Measurements from ENCODE around the gene CEPT1. TPM values are rescaled to one million over a fixed set of nuclear protein-coding genes. Genes with fewer than 3 reads are reported as not detected.

The CEPT1 gene
- total and polyA plus RNA-seq, 9 of the 15 experiments (the other 6 are each of a cell fraction or from before 2014, with no cell fraction given) = 24.4 to 72.6 (median 42.4) TPM

DNA sequence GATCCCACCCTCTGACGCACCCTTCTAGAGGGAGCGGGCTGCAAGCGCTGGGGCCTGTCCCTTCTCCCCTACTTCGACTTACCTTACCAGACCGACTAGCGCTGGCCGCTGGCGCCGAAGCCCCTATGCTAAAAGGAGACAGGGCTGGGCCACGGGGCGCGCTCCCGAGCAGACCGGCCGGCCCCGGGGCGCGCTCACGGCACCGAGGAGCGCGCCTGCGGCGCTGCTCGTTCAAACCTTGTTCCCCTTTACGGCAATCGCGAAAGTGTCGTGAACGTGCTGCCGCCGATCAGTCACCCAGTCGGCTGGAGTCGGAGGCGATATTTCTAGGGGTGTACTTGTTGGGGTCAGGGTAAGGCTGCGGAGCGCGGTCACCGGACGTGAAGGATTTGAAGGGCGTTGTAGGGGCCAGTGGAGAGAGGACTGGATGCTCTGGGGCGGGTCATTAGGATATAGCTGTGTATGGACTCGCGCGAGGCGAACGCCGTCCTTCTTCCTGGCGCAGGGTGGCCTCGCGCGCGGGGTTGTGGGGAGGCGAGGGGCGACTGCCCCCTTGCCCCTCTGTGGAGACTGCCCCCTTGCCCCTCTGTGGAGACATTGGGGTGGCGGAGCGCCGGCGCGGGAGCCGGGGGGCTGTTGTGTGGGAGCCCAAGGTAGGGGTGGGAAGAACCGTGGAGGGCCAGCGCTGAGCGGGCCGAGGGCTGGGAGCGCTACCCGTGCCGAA is at the start of gene CEPT1, which contains the start of gene DRAM2 (continued):
- TF ChIP-seq, protein P1, sequence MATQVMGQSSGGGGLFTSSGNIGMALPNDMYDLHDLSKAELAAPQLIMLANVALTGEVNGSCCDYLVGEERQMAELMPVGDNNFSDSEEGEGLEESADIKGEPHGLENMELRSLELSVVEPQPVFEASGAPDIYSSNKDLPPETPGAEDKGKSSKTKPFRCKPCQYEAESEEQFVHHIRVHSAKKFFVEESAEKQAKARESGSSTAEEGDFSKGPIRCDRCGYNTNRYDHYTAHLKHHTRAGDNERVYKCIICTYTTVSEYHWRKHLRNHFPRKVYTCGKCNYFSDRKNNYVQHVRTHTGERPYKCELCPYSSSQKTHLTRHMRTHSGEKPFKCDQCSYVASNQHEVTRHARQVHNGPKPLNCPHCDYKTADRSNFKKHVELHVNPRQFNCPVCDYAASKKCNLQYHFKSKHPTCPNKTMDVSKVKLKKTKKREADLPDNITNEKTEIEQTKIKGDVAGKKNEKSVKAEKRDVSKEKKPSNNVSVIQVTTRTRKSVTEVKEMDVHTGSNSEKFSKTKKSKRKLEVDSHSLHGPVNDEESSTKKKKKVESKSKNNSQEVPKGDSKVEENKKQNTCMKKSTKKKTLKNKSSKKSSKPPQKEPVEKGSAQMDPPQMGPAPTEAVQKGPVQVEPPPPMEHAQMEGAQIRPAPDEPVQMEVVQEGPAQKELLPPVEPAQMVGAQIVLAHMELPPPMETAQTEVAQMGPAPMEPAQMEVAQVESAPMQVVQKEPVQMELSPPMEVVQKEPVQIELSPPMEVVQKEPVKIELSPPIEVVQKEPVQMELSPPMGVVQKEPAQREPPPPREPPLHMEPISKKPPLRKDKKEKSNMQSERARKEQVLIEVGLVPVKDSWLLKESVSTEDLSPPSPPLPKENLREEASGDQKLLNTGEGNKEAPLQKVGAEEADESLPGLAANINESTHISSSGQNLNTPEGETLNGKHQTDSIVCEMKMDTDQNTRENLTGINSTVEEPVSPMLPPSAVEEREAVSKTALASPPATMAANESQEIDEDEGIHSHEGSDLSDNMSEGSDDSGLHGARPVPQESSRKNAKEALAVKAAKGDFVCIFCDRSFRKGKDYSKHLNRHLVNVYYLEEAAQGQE (IDR thresholded peaks at IDR 0.05; ENCODE audit: borderline replicate concordance) = no peak
- TF ChIP-seq, protein P1 (CRISPR knock-in tag; IDR thresholded peaks at IDR 0.05; ENCODE audit: low read depth) = peak; percentile 75; the same call in 1 of the 2 replicates
- 0 out of 4 replicates have a peak, but pooled peaks of 1 of the 2 experiments have one; percentile 54 for TF ChIP-seq ZMIZ1 (IDR thresholded peaks at IDR 0.05; ENCODE audit: low read depth in 2 of 2, low read length in 2 of 2)
- TF ChIP-seq, protein P2, sequence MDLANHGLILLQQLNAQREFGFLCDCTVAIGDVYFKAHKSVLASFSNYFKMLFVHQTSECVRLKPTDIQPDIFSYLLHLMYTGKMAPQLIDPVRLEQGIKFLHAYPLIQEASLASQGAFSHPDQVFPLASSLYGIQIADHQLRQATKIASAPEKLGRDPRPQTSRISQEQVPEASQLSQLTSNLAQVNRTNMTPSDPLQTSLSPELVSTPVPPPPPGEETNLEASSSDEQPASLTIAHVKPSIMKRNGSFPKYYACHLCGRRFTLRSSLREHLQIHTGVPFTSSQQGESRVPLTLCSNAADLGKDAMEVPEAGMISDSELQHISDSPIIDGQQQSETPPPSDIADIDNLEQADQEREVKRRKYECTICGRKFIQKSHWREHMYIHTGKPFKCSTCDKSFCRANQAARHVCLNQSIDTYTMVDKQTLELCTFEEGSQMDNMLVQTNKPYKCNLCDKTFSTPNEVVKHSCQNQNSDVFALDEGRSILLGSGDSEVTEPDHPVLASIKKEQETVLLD (IDR thresholded peaks at IDR 0.05) = peak; percentile 70
- no peak for TF ChIP-seq RAD51 (IDR thresholded peaks at IDR 0.05; ENCODE audit: borderline replicate concordance, low read depth)
- TF ChIP-seq, protein P3, sequence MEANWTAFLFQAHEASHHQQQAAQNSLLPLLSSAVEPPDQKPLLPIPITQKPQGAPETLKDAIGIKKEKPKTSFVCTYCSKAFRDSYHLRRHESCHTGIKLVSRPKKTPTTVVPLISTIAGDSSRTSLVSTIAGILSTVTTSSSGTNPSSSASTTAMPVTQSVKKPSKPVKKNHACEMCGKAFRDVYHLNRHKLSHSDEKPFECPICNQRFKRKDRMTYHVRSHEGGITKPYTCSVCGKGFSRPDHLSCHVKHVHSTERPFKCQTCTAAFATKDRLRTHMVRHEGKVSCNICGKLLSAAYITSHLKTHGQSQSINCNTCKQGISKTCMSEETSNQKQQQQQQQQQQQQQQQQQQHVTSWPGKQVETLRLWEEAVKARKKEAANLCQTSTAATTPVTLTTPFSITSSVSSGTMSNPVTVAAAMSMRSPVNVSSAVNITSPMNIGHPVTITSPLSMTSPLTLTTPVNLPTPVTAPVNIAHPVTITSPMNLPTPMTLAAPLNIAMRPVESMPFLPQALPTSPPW (CRISPR knock-in tag; IDR thresholded peaks at IDR 0.05) = peak; percentile 36
- TF ChIP-seq, protein P4, sequence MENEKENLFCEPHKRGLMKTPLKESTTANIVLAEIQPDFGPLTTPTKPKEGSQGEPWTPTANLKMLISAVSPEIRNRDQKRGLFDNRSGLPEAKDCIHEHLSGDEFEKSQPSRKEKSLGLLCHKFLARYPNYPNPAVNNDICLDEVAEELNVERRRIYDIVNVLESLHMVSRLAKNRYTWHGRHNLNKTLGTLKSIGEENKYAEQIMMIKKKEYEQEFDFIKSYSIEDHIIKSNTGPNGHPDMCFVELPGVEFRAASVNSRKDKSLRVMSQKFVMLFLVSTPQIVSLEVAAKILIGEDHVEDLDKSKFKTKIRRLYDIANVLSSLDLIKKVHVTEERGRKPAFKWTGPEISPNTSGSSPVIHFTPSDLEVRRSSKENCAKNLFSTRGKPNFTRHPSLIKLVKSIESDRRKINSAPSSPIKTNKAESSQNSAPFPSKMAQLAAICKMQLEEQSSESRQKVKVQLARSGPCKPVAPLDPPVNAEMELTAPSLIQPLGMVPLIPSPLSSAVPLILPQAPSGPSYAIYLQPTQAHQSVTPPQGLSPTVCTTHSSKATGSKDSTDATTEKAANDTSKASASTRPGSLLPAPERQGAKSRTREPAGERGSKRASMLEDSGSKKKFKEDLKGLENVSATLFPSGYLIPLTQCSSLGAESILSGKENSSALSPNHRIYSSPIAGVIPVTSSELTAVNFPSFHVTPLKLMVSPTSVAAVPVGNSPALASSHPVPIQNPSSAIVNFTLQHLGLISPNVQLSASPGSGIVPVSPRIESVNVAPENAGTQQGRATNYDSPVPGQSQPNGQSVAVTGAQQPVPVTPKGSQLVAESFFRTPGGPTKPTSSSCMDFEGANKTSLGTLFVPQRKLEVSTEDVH (IDR thresholded peaks at IDR 0.05; ENCODE audit: low read depth, partially characterized antibody) = peak; percentile 79
- no peak for TF ChIP-seq ILF3 (IDR thresholded peaks at IDR 0.05; ENCODE audit: borderline replicate concordance)

All from K562 (cell line).